ENCODE data around the gene LYRM9. TPM values are rescaled to one million over a fixed set of nuclear protein-coding genes. Genes with fewer than 3 reads are reported as not detected.

The LYRM9 gene
- total and polyA plus RNA-seq, 9 of the 15 experiments (the other 6 are each of a cell fraction or from before 2014, with no cell fraction given): 0.98 to 4.7 (median 1.8) TPM

- in situ Hi-C loops (cut with MboI): no loop called here
- Histone ChIP-seq H3K9me1 (ENCODE audit: control insufficient read depth, insufficient read depth, low read length) (no peaks in the 10 kb centered on the region), H3K9ac (ENCODE audit: insufficient read depth in 1 of 2, low read depth in 2 of 2, low read length in 2 of 2) (no peak overlapping the region), H3K27ac (ENCODE audit: extremely low read depth, low read depth, low read length) (no peak overlapping the region), H3K36me3 (ENCODE audit: control insufficient read depth, insufficient read depth, low read length) (no peaks in the 10 kb centered on the region), H4K20me1 (replicated peaks; ENCODE audit: control insufficient read depth, insufficient read depth, low read length) (no peaks in the 10 kb centered on the region), H3K27me3 (ENCODE audit: control insufficient read depth in 2 of 2, insufficient read depth in 2 of 2, low read length in 2 of 2) (no peaks in the 10 kb centered on the region), H3K4me3 (no peak overlapping the region), H2AFZ (ENCODE audit: low read depth, low read length) (no peak overlapping the region), H3K4me2 (ENCODE audit: insufficient read depth, low read length) (no peak overlapping the region), H3K4me1 (replicated peaks in 1 of 2; ENCODE audit: control insufficient read depth in 2 of 2, insufficient read depth in 2 of 2, low read length in 2 of 2) (peaks cover 4 to 27% of the 10 kb centered on the region in 2 experiments), H3K9me3 (replicated peaks; ENCODE audit: control insufficient read depth, insufficient read depth, low read depth, low read length) (no peaks in the 10 kb centered on the region), H3K79me2 (ENCODE audit: control insufficient read depth, insufficient read depth, low read length) (no peaks in the 10 kb centered on the region)
- no peak for FAIRE-seq
- intact Hi-C loops (cut with micrococcal nuclease): loop anchor here (5.0 kb wide), 1 partner anchor 63 kb away; no protein-coding TSS in a partner anchor
- ATAC-seq: no peak
- no peak for DNase-seq (ENCODE audit: extremely low read depth in 1 of 4, low spot score in 3 of 4)
- BruUV-seq (replicated peaks): no TSS peak
- CTCF ChIA-PET (ENCODE audit: low intra/inter-chr PET ratio): no interaction called here
- POLR2A ChIA-PET: no interaction called here
- WGBS (ENCODE audit: insufficient coverage, low coverage, missing lambda C conversion rate): 40% methylated on average over 5 of the region's 5 CpGs
- TF ChIP-seq ZMIZ1 (IDR thresholded peaks at IDR 0.05; ENCODE audit: low read depth in 2 of 2, low read length in 2 of 2): no peak
- TF ChIP-seq CREB5 (CRISPR knock-in tag; IDR thresholded peaks at IDR 0.05): no peak
- TF ChIP-seq, protein P1, sequence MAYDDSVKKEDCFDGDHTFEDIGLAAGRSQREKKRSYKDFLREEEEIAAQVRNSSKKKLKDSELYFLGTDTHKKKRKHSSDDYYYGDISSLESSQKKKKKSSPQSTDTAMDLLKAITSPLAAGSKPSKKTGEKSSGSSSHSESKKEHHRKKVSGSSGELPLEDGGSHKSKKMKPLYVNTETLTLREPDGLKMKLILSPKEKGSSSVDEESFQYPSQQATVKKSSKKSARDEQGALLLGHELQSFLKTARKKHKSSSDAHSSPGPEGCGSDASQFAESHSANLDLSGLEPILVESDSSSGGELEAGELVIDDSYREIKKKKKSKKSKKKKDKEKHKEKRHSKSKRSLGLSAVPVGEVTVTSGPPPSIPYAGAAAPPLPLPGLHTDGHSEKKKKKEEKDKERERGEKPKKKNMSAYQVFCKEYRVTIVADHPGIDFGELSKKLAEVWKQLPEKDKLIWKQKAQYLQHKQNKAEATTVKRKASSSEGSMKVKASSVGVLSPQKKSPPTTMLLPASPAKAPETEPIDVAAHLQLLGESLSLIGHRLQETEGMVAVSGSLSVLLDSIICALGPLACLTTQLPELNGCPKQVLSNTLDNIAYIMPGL (CRISPR knock-in tag; IDR thresholded peaks at IDR 0.05): no peak
- TF ChIP-seq ZNF79 (CRISPR knock-in tag; IDR thresholded peaks at IDR 0.05; ENCODE audit: low read depth): no peak
Observed at GRCh38 chr17:27904534-27905446, 11.6 kb upstream of the LYRM9 start.

All from K562 (cell line).